NCI-H2081 treated with DMSO at 0.1 percent for 48 hours (cell line): Measurements from ENCODE around the gene ABLIM2.

Source experiments
- DNase-seq: peaks from one replicate; lab custom pipeline; 2025; lab: John Stamatoyannopoulos, UW

The ABLIM2 gene

DNA sequence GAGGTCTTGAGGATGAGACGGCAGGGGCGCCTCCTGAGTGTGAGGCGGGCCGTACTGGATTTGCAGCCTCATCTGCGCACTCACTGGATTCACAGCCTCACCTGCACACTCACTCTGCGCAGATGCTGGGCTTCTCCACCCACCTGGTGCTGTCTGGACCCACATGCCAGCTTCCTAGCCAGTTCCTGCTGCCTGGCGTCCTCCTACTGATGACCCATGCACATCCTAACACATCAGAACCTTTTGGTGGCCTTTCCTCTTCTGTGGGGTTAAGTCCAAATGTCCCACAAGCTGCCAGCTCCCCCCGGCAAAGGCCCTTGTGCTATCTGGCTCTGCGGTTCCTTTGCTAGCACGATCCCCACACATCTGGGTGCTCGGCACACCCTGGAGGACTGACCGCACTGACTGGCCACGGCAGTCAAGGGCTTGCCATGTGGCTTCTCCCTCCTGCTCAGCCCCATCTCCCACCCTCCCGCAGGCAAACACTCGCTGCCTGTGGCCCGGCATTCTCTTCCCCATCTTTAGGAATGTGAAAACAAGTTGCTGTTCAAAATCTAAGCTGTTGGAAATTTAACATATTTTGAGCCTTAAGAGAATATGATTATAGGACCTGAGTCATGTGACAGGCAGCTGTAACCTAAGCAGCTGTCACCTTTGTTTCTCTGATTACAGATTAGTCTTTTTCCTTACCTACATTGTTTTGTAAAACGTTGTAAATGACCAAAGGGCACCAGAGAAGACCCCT lies 179.5 kb downstream of the ABLIM2 start:
- no peak for DNase-seq

DNA sequence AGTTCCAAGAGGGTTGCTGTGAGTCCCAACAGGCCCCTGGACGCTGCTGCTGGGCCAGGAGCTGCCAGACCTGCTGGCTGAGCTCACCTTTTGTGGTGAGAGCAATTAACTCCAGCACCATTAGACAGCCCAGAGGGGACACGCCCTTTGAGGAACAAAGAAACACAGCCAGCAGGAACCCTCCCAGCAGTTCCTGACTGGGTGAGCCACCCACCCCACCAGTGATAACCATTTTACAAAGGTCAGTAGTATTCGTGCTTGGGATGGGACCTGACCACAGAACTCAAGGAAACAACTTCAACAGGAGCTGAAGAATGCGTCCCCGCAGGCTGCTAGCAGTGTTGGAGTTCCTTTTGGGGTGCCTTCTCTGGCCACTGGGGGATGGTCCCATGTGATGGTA lies 180.1 kb downstream of the ABLIM2 start:
- DNase-seq = no peak

DNA sequence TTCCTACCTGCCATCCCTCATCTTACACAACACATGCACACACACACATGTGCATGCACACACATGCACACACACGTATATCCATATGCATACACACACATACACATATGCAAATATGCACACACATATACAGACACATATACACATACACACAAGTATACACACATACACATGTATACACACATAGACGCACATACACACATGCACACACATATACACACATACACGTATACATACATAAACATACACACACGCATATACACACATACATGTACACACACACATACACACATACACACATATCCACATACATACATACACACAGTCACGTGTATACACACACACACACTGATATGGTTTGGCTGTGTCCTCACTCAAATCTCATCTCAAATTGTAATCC lies 182.0 kb downstream of the ABLIM2 start:
- DNase-seq = no peak

DNA sequence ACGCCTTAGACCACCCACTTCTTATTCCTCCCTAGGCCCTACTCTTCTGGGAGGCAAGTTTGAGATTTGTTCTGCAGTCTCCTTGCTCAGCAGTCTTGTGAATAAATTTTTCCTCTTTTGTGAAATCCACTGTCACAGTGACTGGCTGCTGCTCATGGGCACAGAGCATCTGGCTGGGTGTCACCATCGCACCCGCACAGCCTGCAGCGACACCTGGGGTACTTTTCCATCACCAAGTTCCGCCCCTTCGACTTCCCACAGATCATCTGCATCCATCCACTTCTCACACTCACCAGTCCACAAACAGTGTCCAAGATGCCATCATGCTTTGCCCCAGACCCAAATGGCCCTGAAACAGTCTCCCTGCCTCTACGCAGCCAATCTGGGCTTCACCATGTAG lies 182.6 kb downstream of the ABLIM2 start:
- DNase-seq = no peak

DNA sequence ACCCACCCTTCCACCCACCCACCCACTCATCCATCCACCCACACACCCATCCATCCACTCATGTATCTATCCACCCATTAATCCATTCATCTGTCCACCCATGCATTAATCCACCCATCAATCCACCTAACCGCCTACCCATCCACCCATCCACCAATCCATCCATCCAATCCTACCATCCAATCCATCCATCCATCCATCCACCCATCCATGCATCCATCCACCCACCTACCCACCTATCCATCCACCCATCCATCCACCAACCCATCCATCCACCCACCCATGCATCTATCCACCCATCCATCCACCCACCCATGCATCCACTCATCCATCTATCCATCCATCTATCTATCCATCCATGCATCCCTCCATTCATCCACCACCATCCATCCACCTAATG lies 184.2 kb downstream of the ABLIM2 start:
- no peak for DNase-seq

DNA sequence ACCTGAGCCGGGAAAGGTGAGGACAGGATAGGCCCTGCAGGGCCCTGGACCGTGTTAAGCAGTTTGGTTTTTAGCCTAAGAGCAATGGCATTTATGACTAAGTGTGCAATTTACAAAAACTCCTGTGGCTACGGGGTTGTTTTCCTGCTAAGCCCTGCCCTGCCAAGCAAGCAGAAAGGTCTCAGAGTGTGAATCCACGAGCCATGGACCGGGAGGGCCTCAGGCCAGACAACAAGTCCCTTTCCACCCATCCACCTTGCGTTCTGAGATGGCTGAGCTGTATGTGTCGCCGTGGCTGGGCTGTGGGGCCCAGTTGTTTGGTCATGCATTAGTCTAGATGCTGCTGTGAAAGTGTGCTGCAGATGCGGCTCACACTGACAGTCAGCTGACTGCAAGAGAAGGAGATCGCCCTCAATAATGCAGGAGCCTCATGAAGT lies 185.1 kb downstream of the ABLIM2 start:
- no peak for DNase-seq

DNA sequence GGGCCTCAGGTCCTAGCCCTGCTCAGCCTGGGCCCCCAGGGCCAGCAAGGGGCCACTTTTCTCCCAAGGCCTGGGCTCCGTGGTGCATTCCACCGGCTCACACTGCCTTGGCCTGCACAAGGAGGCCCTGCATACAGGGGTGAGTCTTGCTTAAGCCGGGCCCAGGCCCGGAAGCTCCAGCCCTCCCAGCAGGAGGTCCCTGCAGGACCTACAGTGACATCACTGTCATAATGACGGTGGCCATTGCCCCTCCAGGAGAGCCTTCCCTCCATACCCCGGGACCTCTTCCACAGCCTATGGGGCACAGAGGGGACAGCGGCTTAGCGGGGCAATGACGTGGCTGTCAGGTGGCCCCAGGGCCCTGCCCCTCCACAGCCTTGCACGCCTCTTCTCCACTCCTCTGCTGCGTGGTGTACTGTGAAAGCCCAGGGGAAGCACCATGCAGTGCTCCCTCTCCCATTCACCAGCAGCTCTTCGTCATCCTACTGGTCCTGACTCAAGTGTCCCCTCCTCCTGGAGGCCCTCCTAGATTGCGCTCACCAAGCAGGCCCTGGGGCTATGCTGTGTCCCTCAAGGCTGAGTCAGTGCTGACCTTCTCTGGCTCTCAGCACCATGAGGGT lies 186.6 kb downstream of the ABLIM2 start:
- no peak for DNase-seq

DNA sequence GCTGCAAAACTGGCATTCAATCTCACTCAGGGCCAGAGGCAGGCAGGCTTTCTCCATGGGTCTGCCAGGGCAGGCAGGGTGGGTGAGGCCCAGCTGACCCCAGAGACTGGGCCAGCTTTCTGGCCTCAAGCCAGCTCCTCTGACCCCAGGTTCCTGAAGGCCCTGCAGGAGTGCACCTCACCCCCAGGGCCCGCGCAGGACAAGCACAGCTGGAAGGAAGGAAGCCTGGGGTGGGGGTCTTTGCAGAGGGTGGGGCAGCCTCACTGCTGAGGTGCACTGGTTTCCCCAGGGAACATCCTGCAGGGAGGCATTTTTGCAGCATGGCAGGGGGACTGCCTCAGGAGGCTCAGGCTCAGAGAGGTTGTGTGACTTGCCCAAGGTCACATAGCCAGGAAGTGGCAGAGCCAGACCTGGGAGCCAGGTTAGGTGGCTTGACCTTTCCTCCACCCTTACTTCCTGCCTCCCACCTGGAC lies 187.4 kb downstream of the ABLIM2 start:
- no peak for DNase-seq

DNA sequence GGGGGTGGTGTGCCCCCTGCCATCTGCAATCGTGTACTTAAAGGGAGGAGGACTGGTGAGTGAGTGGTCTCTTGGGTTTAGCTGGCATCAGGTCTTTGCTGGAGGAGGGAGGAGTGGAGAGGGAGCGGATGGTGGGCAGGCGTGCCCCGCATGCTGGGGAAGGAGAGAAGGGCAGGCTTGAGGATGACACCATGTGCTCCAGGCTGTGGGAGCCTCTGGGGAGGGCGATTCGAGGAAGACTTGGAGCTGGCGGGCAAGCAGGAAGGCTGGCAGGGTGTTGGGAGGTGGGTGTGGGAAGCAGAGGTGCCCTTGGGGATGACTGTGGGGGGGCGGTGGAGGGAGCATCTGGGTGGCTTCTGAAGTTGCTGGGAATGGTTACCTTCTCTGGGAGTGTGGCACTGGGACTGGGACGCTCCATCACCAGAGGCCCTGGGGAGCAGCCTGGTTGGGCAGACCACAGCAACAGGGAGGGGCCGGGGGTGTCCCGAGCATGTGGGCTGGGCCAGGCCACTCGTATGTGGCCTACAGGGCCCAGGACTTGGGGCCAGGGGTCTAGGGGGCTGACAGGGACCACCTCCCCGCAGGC lies 188.2 kb downstream of the ABLIM2 start:
- DNase-seq = no peak

DNA sequence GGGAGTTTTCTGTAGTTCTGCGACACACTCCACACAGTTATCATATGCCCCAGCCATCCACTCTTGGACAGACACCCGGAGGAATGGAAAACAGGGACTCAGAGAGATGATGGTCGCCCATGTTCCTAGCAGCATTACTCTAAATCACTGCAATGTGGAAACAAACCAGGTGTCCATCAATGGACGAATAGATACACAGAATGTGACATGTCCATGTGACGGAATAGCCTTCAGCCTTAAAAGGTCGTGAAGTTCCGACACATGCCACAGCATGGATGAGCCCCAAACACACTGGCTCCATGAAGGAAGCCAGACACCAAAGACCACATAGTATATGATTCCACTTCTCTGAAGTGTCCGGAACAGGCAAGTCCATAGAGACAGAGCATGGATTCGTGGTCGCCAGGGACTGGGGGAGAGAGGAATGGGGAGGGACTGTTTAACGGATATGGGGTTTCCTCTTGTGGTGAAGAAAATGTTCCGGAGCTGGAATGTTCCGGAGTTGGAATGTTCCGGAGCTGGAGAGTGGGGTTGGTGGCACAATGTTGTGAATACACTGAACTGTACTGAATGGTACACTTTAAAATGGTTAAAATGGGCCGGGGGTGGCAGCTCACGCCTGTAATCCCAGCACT lies 190.2 kb downstream of the ABLIM2 start:
- no peak for DNase-seq

DNA sequence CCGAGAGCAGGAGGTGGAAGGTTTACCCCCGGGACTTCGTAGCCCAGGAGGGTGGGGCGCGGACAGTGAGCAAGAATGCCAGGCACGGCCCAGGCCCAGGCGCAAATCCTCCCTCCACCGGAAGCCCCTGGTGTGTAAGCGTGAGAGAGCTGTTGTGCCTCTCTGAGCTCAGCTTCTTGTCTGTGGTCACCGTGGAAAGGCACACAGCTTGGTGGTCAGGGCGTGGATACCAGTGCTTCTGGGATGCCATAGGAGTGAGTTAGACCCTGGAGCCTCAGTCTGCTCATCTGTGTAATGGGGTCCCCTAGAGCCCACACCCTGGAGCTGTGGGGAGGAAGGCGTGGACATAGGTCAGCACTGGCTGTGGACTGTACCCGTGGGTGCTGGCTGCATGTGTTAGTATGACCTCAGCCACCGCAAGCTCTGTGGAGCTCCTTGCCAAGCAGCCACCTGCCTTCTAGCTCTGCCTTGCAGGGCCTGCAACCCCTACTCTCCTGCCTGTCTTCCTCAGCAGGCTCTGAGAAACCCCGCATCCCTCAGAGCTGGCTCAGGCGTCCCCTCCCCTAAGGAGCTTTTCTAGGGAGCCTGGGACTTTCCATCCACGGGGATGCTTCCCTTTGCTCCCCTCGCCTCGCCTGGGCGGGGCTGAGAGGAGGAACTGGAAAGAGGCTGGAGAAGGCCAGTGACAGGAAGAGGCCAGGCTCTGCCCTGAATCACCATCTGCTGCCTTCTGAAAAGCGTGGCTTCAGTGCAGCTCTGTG lies 190.9 kb downstream of the ABLIM2 start:
- no peak for DNase-seq

DNA sequence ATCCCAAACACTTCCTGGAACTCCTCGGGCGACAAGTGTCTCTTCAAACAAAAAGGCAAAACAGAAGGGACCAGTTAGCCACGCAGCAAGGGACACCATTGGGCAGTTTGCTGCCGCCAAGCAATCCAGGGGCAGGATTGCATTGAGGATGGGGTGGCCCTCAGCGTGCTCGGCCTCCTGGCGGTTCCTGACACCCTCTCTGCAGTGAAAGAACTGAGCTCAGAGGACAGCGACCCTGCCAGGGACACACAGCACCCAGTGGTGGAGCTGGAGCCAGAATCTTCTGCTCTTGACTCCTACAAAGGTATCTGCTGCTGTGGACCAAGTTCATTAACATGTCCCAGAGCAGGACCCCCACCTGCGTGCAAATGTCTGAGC lies 191.6 kb downstream of the ABLIM2 start:
- DNase-seq = no peak

DNA sequence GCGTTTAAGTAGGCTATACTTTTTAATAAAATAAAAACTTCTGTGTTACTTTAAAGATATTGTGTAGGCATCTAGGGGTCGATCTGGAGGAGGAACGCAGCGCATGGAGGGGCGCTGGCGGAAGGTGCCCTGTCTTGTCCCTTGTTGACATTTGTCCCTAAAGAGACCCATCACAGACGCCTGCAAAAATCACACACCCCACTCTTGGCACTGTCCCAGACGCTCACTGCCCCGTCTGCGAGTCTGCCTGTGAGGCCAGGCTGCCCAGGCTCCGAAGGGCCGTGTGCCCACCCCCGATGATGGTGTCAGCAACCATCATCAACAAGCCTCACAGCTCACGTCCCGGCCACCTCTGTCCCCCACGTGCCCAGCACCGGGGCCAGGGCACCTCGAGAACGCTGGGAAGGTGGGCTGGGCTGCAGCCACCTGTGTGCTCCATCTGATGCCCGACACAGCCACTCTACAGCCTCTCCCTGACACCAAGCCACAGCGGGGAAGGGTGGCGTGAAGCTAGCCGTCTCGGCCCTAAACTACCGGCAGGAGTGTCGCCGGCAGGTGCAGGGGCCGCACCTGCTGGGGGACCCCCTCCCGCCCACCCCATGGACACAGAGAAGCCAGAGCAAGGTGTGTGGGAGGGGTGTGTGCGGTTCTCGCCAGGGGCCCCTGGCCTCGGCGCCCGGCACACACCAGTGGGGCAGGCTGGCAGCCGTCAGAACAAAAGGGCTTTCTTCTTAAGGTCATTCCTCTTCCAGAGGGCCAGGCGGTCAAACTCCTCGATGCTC lies 192.1 kb downstream of the ABLIM2 start:
- DNase-seq = no peak

DNA sequence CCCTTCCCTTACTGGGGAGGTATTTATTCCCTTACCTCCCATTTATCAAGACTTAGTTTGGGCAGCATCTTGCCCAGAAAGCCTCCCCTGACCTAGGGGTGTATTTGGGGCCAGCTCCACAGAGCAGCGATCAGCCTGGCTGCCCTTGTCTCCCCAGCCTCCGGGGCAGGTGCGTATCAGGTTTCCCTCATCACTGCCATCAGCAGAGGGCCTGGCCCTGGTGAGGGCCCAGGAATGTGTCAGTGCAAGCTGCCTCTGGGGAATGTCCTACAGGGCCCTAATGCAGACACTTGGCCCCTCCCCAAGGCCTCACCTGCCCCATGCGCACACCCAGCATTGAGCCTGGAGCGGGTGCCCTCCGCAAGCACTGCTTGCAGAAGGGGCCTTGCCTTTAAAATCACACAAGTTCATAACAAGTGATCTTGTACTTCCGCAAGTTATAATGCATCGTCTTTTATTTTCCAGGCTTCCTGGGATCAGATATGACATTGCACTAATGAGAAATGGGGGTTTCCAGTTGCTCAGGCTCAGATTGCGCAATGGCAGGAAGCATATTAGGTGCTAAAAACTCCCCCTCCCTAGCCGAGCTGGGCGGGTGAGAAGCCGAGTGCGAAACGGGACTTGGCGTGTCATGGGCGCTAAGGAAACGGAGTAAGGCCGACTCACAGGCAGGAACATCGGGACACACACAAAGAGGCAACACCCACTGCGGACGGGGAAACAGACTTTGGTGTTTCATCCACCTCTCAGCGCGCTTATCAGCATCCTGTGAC lies 193.5 kb downstream of the ABLIM2 start:
- DNase-seq = no peak

DNA sequence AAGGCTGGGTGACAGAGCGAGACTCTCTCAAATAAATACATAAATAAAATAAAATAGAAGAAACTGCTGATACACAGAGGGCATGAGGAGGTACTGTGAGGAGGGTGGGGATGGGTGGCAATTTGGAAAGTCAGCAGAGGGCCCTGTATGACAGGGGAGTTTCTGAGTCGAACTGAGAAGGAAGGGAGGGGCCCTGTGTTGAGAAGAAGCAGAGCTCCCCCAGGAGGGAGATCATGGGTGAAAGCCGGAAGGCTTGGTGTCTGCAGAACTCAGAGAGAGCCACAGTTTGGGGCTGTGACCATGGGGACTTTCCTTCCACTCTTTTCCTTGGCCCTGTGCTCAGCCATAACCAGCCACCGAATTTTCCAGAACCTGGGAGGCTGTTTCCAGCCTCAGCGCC lies 194.2 kb downstream of the ABLIM2 start:
- DNase-seq = no peak

DNA sequence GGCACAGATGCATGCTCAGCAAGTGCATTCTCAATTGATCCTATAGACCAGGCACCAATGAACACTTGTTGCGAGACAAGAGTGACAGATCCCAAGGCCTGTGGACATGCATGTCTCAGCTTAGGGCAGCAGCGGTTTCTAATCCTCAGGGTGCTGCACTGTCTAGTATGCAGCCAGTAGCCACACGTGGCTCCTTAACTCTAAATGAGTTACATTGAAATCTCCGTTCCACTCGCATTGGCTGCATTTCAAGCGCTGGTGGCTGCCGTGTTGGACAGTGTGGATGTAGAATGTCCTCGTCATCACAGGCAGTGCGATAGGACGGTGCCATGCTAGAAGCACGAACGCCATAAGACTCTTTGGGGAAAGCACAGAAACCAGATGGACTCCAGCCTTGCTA lies 194.9 kb downstream of the ABLIM2 start:
- DNase-seq = no peak

DNA sequence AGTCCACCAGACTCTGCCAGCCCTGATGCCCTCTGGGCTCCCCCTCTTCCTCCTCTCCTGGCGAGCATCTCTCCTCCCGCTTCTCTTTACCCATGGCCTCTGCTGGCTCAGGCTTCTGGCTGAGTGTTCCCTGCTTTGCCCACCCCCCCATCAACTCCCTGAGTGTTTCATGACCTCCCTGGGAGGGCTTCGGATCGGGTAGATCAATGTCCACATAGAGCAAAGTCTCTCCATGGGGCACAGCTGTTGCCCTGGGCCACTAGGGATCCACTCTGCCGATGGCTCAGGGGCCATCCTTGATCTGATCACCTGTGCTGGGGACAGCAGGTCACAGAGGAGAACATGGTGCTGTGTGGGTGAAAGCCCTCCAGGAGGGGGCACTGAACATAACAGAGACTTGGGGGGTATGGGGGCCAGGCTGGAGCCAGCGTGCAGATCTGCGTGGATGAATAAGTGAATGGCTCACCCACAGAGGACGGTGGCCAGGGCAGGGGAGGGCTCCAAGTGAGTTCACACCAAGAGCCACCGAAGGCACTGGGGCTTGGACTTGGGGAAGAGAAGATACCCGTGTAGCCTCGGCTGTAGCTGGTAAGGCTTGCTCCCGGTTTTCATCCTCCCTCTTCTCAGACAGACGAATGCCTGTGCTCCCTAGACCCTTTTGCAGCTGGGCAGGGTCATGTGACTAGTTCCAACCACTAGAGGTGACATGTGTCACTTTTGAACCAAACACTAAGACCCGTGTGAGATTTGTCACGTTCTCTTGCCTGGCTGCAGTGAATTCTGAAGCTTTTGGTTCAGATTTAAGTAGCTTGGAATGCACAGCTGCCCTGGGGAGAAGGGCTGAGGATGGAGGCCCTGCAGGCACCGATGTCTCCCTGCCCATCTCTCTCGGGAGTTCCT lies 195.8 kb downstream of the ABLIM2 start:
- DNase-seq = no peak

DNA sequence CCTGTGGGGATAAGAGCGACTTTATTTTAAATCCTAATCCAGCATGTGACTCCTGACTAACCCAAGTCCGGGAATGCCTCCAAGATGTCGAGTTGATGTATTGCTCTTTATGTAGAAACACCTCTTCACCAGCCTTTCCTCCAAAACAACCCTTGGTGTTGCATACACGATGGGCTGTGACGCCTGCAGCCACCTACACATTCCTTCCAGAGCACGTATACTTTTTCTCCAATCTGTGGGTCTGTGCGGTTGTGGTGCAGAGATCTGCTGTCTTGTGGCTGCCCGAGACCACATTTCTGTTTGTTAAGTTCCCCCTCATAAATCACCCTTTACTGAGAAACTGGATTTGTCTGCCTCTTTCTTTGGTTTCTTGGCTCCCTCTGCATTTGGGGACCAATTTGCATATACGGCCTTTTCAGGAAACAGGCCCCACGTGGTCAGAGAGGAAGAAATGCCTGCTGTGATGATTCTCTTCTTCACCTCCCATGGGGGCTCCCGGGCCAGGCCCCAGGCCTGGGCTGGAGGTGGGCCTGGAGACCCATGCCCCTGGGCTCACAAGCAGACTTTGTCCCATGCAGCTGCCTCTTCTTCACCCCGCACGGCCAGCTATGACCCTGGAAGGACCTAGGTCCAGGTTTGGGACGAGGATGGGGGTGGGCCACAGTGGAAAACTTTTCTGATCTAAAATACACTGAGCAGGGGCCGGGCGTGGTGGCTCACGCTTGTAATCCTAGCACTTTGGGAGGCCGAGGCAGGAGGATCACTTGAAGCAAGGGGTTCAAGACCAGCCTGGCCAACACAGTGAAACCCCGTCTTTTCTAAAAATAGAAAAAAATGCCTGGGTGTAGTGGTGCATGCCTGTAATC lies 197.6 kb downstream of the ABLIM2 start:
- no peak for DNase-seq
